HEK293 (cell line): ENCODE results near the gene PDE4D.

Experiments
- CTCF ChIA-PET: fragments of 350-600 bp; formaldehyde crosslinking; extraction: SDS; loops from one replicate; lab custom pipeline; 2021; ENCODE audit warnings: antibody characterized with exemption; lab: Yijun Ruan, JAX
- POLR2A ChIA-PET: fragments of 300-600 bp; formaldehyde crosslinking; extraction: SDS; loops from one replicate; lab custom pipeline; 2020; ENCODE audit warnings: antibody characterized with exemption, inconsistent platforms; lab: Yijun Ruan, JAX
- H3K27ac ChIP-seq: fragments of 200-500 bp; sonication (Bioruptor generic); 2 replicates; pipeline ENCODE4 v1.5.1; 2014; ENCODE audit warnings: low read depth, low read length, control low read depth, inconsistent platforms; ENCODE audit errors: extremely low read depth
- H3K36me3 ChIP-seq, 2 experiments: fragments of 200-500 bp in 1 of 2; sonication (Bioruptor generic) in 1 of 2; 1 replicate in 1 of 2; 2 replicates in 1 of 2; pipeline ENCODE4 v1.5.1; 2014 to 2017; ENCODE audit warnings: inconsistent platforms in 2 of 2, low read length in 2 of 2; ENCODE audit not compliant: control insufficient read depth in 2 of 2, insufficient read depth in 1 of 2
- H3K4me1 ChIP-seq: fragments of 200-500 bp; sonication (Bioruptor generic); 2 replicates; pipeline ENCODE4 v1.5.1; 2014; ENCODE audit warnings: mild to moderate bottlenecking, low read length, inconsistent platforms; ENCODE audit not compliant: control insufficient read depth, insufficient read depth
- H3K4me3 ChIP-seq: 2 replicates; pipeline ENCODE4 v1.5.1; 2011; ENCODE audit warnings: low read depth, mild to moderate bottlenecking, control low read depth, low read length, moderate library complexity
- H3K9me3 ChIP-seq: fragments of 200-500 bp; sonication (Bioruptor generic); 2 replicates; pipeline ENCODE4 v1.5.1; 2014; ENCODE audit warnings: low read depth, low read length, inconsistent platforms; ENCODE audit not compliant: control insufficient read depth, insufficient read depth
- CTCF ChIP-seq: fragments of 450-650 bp; formaldehyde crosslinking; IDR thresholded peaks from 2 replicates; pipeline ENCODE4 v1.5.1; 2016; ENCODE audit warnings: missing biosample characterization, missing genetic modification characterization
- KLF7 ChIP-seq: fragments of 450-650 bp; formaldehyde crosslinking; IDR thresholded peaks from 2 replicates; pipeline ENCODE4 v1.5.1; 2016; ENCODE audit warnings: missing biosample characterization, missing genetic modification characterization, borderline replicate concordance
- PRDM6 ChIP-seq: fragments of 450-650 bp; formaldehyde crosslinking; IDR thresholded peaks from 2 replicates; pipeline ENCODE4 v1.5.1; 2017; ENCODE audit warnings: missing biosample characterization, missing genetic modification characterization
- SCRT1 ChIP-seq: fragments of 450-650 bp; formaldehyde crosslinking; IDR thresholded peaks from 2 replicates; pipeline ENCODE4 v1.5.1; 2016; ENCODE audit warnings: missing biosample characterization, missing genetic modification characterization, borderline replicate concordance
- SCRT2 ChIP-seq: fragments of 450-650 bp; formaldehyde crosslinking; IDR thresholded peaks from 2 replicates; pipeline ENCODE4 v1.5.1; 2016; ENCODE audit warnings: missing biosample characterization, missing genetic modification characterization
- SETDB1 ChIP-seq: IDR thresholded peaks from one replicate; pipeline ENCODE4 v1.6.1; 2017; ENCODE audit warnings: mild to moderate bottlenecking, low read length, moderate library complexity, mixed read lengths; ENCODE audit not compliant: insufficient read length
- SP3 ChIP-seq: fragments of 450-650 bp; formaldehyde crosslinking; IDR thresholded peaks from 2 replicates; pipeline ENCODE4 v1.5.1; 2016; ENCODE audit warnings: missing biosample characterization, missing genetic modification characterization
- YY1 ChIP-seq: fragments of 450-650 bp; formaldehyde crosslinking; IDR thresholded peaks from 2 replicates; pipeline ENCODE4 v1.5.1; 2018; ENCODE audit warnings: missing biosample characterization, missing genetic modification characterization
- ZBTB17 ChIP-seq: fragments of 450-650 bp; formaldehyde crosslinking; IDR thresholded peaks from 2 replicates; pipeline ENCODE4 v1.5.1; 2016; ENCODE audit warnings: missing biosample characterization, missing genetic modification characterization
- ZBTB20 ChIP-seq: fragments of 450-650 bp; formaldehyde crosslinking; IDR thresholded peaks from 2 replicates; pipeline ENCODE4 v1.5.1; 2016; ENCODE audit warnings: missing biosample characterization, missing genetic modification characterization
- ZBTB48 ChIP-seq: fragments of 450-650 bp; formaldehyde crosslinking; IDR thresholded peaks from 2 replicates; pipeline ENCODE4 v1.5.1; 2016; ENCODE audit warnings: missing biosample characterization, missing genetic modification characterization
- ZBTB49 ChIP-seq: fragments of 450-650 bp; formaldehyde crosslinking; IDR thresholded peaks from 2 replicates; pipeline ENCODE4 v1.5.1; 2016; ENCODE audit warnings: missing biosample characterization, missing genetic modification characterization, low read depth
- ZEB2 ChIP-seq: fragments of 450-650 bp; formaldehyde crosslinking; IDR thresholded peaks from 2 replicates; pipeline ENCODE4 v1.5.1; 2016; ENCODE audit warnings: missing biosample characterization, missing genetic modification characterization
- ZFP3 ChIP-seq: fragments of 450-650 bp; formaldehyde crosslinking; IDR thresholded peaks from 2 replicates; pipeline ENCODE4 v1.5.1; 2016; ENCODE audit warnings: low read depth, missing biosample characterization, missing genetic modification characterization
- ZFP69B ChIP-seq: fragments of 450-650 bp; formaldehyde crosslinking; IDR thresholded peaks from 2 replicates; pipeline ENCODE4 v1.5.1; 2016; ENCODE audit warnings: missing biosample characterization, missing genetic modification characterization
- ZIC2 ChIP-seq: fragments of 450-650 bp; formaldehyde crosslinking; IDR thresholded peaks from 2 replicates; pipeline ENCODE4 v1.5.1; 2016; ENCODE audit warnings: missing biosample characterization, missing genetic modification characterization
- ZNF133 ChIP-seq: fragments of 450-650 bp; formaldehyde crosslinking; IDR thresholded peaks from 2 replicates; pipeline ENCODE4 v1.5.1; 2016; ENCODE audit warnings: missing biosample characterization, missing genetic modification characterization
- ZNF157 ChIP-seq: fragments of 450-650 bp; formaldehyde crosslinking; IDR thresholded peaks from 2 replicates; pipeline ENCODE4 v1.5.1; 2016; ENCODE audit warnings: missing biosample characterization, missing genetic modification characterization
- ZNF175 ChIP-seq: fragments of 450-650 bp; formaldehyde crosslinking; IDR thresholded peaks from 2 replicates; pipeline ENCODE4 v1.5.1; 2016; ENCODE audit warnings: missing biosample characterization, missing genetic modification characterization
- ZNF280C ChIP-seq: fragments of 450-650 bp; formaldehyde crosslinking; IDR thresholded peaks from 2 replicates; pipeline ENCODE4 v1.5.1; 2016; ENCODE audit warnings: missing biosample characterization, missing genetic modification characterization
- ZNF302 ChIP-seq: fragments of 450-650 bp; formaldehyde crosslinking; IDR thresholded peaks from 2 replicates; pipeline ENCODE4 v1.5.1; 2016; ENCODE audit warnings: missing biosample characterization, missing genetic modification characterization, low read depth
- ZNF423 ChIP-seq: fragments of 450-650 bp; formaldehyde crosslinking; IDR thresholded peaks from 2 replicates; pipeline ENCODE4 v1.5.1; 2016; ENCODE audit warnings: missing biosample characterization, missing genetic modification characterization
- ZNF513 ChIP-seq: fragments of 450-650 bp; IDR thresholded peaks from 2 replicates; pipeline ENCODE4 v1.5.1; 2018; ENCODE audit warnings: missing biosample characterization, missing genetic modification characterization
- ZNF600 ChIP-seq: fragments of 450-650 bp; formaldehyde crosslinking; IDR thresholded peaks from 2 replicates; pipeline ENCODE4 v1.5.1; 2016; ENCODE audit warnings: missing biosample characterization, missing genetic modification characterization
- ZNF623 ChIP-seq: fragments of 450-650 bp; formaldehyde crosslinking; IDR thresholded peaks from 2 replicates; pipeline ENCODE4 v1.5.1; 2016; ENCODE audit warnings: missing biosample characterization, missing genetic modification characterization
- ZNF654 ChIP-seq: fragments of 450-650 bp; formaldehyde crosslinking; IDR thresholded peaks from 2 replicates; pipeline ENCODE4 v1.5.1; 2016; ENCODE audit warnings: low read depth, missing biosample characterization, missing genetic modification characterization
- ZNF843 ChIP-seq: fragments of 450-650 bp; formaldehyde crosslinking; IDR thresholded peaks from 2 replicates; pipeline ENCODE4 v1.5.1; 2016; ENCODE audit warnings: missing biosample characterization, missing genetic modification characterization

Gene PDE4D

GRCh38 chr5:59357381-59357977 lies 536.0 kb downstream of the PDE4D start (continued):
- TF ChIP-seq PRDM6: peak; percentile 99
- TF ChIP-seq ZIC2 (tag by site-specific recombination): peak; percentile 65
- TF ChIP-seq ZNF133: no peak
- peak; percentile 72 for TF ChIP-seq ZNF600 (tag by site-specific recombination)
- TF ChIP-seq ZNF157 (tag by site-specific recombination): no peak
- no peak for TF ChIP-seq SP3 (tag by site-specific recombination)
- TF ChIP-seq ZNF280C (tag by site-specific recombination): no peak
- no peak for TF ChIP-seq ZNF175 (tag by site-specific recombination)
- peak; percentile 94 for TF ChIP-seq ZEB2
- no peak for TF ChIP-seq ZNF423
- TF ChIP-seq YY1: no peak
- TF ChIP-seq ZNF513 (tag by site-specific recombination): no peak; the same call in 1 of the 2 replicates
- no peak for TF ChIP-seq ZBTB49 (tag by site-specific recombination)
- no peak for TF ChIP-seq SETDB1
- TF ChIP-seq ZNF843 (tag by site-specific recombination): peak; percentile 82

- H3K4me3 ChIP-seq: no peak overlapping the region
- H3K9me3 ChIP-seq: no peaks in the 10 kb centered on the region
- no peaks in the 10 kb centered on the region for H3K36me3 ChIP-seq
- ChIA-PET POLR2A (interaction anchor here (1.1 kb wide), 1 partner anchor 16 kb away, joined by 3 read pairs; no protein-coding TSS in a partner anchor), CTCF (interaction anchor here (0.6 to 4.8 kb wide), 5 partner anchors 11 to 169 kb away, joined by 3 to 22 read pairs (median 6); no protein-coding TSS in a partner anchor)
- peaks cover 49% of the 10 kb centered on the region for H3K4me1 ChIP-seq
- H3K27ac ChIP-seq: peak overlapping the region; percentile 64
- TF ChIP-seq ZNF302: no peak
- peak; percentile 56; the same call in 1 of the 2 replicates for TF ChIP-seq ZBTB20 (tag by site-specific recombination)
- peak; percentile 93 for TF ChIP-seq SCRT2 (tag by site-specific recombination)
- peak; percentile 45; the same call in 1 of the 2 replicates for TF ChIP-seq ZBTB48 (tag by site-specific recombination)
- no peak for TF ChIP-seq ZNF654 (tag by site-specific recombination)
- peak; percentile 87; the same call in 1 of the 2 replicates for TF ChIP-seq SCRT1
- TF ChIP-seq KLF7 (tag by site-specific recombination): no peak
- no peak for TF ChIP-seq ZFP69B (tag by site-specific recombination)
- TF ChIP-seq CTCF (tag by site-specific recombination): peak; percentile 38; the same call in 1 of the 2 replicates
- peak; percentile 7; the same call in 1 of the 2 replicates for TF ChIP-seq ZBTB17 (tag by site-specific recombination)
- TF ChIP-seq ZNF600 (tag by site-specific recombination): peak; percentile 20; the same call in 1 of the 2 replicates
- TF ChIP-seq ZFP3 (tag by site-specific recombination): no peak
- TF ChIP-seq ZNF623 (tag by site-specific recombination): no peak
Observed at GRCh38 chr5:59356813-59357380, 536.6 kb downstream of the PDE4D start.
